Endothelial cell (in vitro differentiated cells): Measurements from ENCODE around the gene FCHO2. TPM values are rescaled to one million over a fixed set of nuclear protein-coding genes. Genes with fewer than 3 reads are reported as not detected.

Experiments used
- DNase-seq: peaks from one replicate; pipeline ENCODE4 v3.0.0; 2021; ENCODE audit warnings: low spot score
- H3K27ac Mint-ChIP-seq: one replicate; pipeline ENCODE4 v1.8.0; 2021; ENCODE audit warnings: mixed read lengths, inconsistent platforms; ENCODE audit not compliant: unreplicated experiment
- H3K27me3 Mint-ChIP-seq: one replicate; pipeline ENCODE4 v1.8.0; 2021; ENCODE audit warnings: mild to moderate bottlenecking, moderate library complexity, mixed read lengths, inconsistent platforms; ENCODE audit not compliant: unreplicated experiment
- H3K36me3 Mint-ChIP-seq: one replicate; pipeline ENCODE4 v1.8.0; 2021; ENCODE audit warnings: mild to moderate bottlenecking, low read depth, mixed read lengths, inconsistent platforms; ENCODE audit not compliant: unreplicated experiment
- H3K4me1 Mint-ChIP-seq: one replicate; pipeline ENCODE4 v1.8.0; 2021; ENCODE audit warnings: mild to moderate bottlenecking, mixed read lengths, inconsistent platforms; ENCODE audit not compliant: unreplicated experiment
- H3K4me3 Mint-ChIP-seq: one replicate; pipeline ENCODE4 v1.8.0; 2021; ENCODE audit warnings: mild to moderate bottlenecking, mixed read lengths, inconsistent platforms; ENCODE audit not compliant: unreplicated experiment
- H3K9me3 Mint-ChIP-seq: one replicate; pipeline ENCODE4 v1.8.0; 2021; ENCODE audit warnings: mixed read lengths, inconsistent platforms; ENCODE audit not compliant: unreplicated experiment
- CTCF ChIP-seq: fragments of 200-600 bp; sonication (generic); IDR thresholded peaks from one replicate; pipeline ENCODE4 v1.5.0; 2021; ENCODE audit warnings: antibody characterized with exemption; ENCODE audit not compliant: unreplicated experiment
- long read RNA-seq: library from polyadenylated mRNA; unstranded; transcript quantifications from one replicate; pipeline ENCODE4 v2.0.0, GENCODE V29; 2020; ENCODE audit not compliant: unreplicated experiment
- total RNA-seq: library from RNA; stranded (reverse); fragmentation: NEBNext Ultra II Directional; extraction: Animal tissue kit (Norgen Biotek cat#: 25700); gene quantifications from one replicate; pipeline ENCODE4 v1.2.1, GENCODE V29; 2021; ENCODE audit not compliant: unreplicated experiment

Gene FCHO2
- 41.9 TPM for total RNA-seq
- long read RNA-seq, partial matches to known transcripts: 2 of 2 reads
- long read RNA-seq, other reads (novel, unspliced or antisense): 0 of 2 reads

DNA sequence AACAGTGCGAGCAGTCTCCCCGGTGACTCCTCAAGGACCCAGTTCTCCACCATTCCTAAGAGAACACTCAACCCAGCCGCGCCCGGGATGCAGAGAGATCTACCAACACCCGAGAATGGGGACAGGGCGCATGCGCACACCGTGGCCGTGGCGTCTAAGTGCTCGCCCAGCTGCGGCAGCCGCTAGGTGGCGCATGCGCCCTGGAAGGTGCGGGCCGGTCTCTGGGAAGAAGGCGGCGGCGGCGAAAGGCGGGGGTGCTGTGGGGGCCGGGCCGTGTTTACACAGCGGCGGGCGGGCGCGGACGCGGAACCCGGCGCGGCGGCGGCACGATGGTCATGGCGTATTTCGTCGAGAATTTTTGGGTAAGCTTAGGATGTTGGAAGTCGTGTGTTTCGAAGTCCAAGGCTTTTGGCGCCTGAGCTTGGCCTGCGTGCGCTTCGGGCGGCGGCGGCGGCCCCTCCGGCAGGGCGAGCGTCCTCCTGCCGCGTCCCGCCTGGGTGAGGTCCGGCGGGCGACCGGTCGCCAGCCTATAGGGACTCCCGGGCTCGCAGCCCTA, at the start of gene FCHO2:
FCHO2 (plus strand) TSS at position 274 of the 556 bp plus-strand sequence; CDS start at position 330, 56 bp downstream.
- TF ChIP-seq CTCF: peak; percentile 91
- Mint-ChIP-seq H3K27ac (peak within 1 kb of the TSS; percentile 97), H3K36me3 (peaks cover 5% of the 10 kb centered on the region), H3K9me3 (no peaks in the 10 kb centered on the region), H3K27me3 (peaks cover 6% of the 10 kb centered on the region), H3K4me3 (peak within 1 kb of the TSS; percentile 99), H3K4me1 (peaks cover 44% of the 10 kb centered on the region)
- peak; percentile 99 for DNase-seq

- H3K4me1 Mint-ChIP-seq: no peaks in the 10 kb centered on the region
- no peaks in the 10 kb centered on the region for H3K9me3 Mint-ChIP-seq
- no peak for TF ChIP-seq CTCF
- H3K4me3 Mint-ChIP-seq: no peak overlapping the region
- H3K27me3 Mint-ChIP-seq: no peaks in the 10 kb centered on the region
- DNase-seq: no peak
- no peak overlapping the region for H3K27ac Mint-ChIP-seq
- peaks cover 22% of the 10 kb centered on the region for H3K36me3 Mint-ChIP-seq
Observed at GRCh38 chr5:72906806-72907205, 49.0 kb upstream of the FCHO2 start.

GRCh38 chr5:72908664-72909063, 47.2 kb upstream of the FCHO2 start:
- no peaks in the 10 kb centered on the region for H3K9me3 Mint-ChIP-seq
- H3K36me3 Mint-ChIP-seq: peaks cover 18% of the 10 kb centered on the region
- H3K27me3 Mint-ChIP-seq: no peaks in the 10 kb centered on the region
- H3K4me1 Mint-ChIP-seq: no peaks in the 10 kb centered on the region
- no peak for TF ChIP-seq CTCF
- DNase-seq: no peak
- no peak overlapping the region for H3K4me3 Mint-ChIP-seq
- H3K27ac Mint-ChIP-seq: no peak overlapping the region

GRCh38 chr5:72917371-72917776, 38.5 kb upstream of the FCHO2 start:
- Mint-ChIP-seq H3K4me3 (no peak overlapping the region), H3K27me3 (no peaks in the 10 kb centered on the region), H3K9me3 (no peaks in the 10 kb centered on the region), H3K4me1 (no peaks in the 10 kb centered on the region), H3K27ac (no peak overlapping the region), H3K36me3 (no peaks in the 10 kb centered on the region)
- no peak for TF ChIP-seq CTCF
- no peak for DNase-seq

DNA sequence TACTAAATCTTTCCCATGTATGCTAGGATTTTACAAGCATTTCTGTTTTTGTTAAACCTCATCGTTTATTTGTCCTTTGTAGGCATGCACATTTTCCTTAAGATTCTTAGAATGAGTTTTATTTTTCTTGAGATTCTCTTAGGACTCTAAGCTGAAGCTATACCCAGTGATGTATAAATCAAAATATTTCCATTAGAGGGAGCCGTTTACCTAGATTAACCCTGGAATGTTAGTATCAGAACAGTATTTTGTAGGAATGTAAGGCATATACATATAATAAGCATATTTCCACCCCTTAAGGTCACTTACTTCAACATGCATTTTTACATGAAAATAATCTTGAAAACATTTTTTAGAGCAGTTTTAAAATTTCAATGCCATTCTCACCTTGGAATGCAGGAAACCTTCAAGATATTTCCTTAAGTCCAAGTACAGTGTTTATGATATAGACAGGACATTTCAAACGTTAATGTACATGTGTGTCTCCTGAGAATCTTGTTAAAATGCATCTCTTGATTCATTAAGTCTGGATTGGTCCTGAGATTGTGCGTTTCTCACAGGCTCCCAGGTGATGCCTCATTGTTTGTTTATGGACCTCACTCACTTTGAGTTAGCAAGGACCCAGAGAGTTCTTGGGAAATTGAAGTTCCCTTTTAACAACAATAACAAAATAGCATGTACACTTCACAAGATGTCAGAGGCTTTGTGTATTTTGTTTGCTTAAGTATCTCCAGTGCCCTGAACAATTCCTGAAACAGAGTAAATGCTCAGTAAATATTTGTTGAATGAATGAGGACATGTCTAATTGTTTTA, 34.9 kb upstream of the FCHO2 start:
- Mint-ChIP-seq H3K9me3 (no peaks in the 10 kb centered on the region), H3K27ac (peak overlapping the region; percentile 31), H3K27me3 (no peaks in the 10 kb centered on the region)

More for the DNA sequence above, 34.9 kb upstream of the FCHO2 start:
- Mint-ChIP-seq H3K4me1 (no peaks in the 10 kb centered on the region), H3K36me3 (peaks cover under 1% of the 10 kb centered on the region), H3K4me3 (no peak overlapping the region)
- DNase-seq: no peak
- TF ChIP-seq CTCF: no peak
